ENCODE measurements around the gene CDKAL1. TPM values are rescaled to one million over a fixed set of nuclear protein-coding genes. Genes with fewer than 3 reads are reported as not detected.

The CDKAL1 gene
- total RNA-seq, 2 donors from 2014 or later = 23.5 to 26.4 TPM

DNA sequence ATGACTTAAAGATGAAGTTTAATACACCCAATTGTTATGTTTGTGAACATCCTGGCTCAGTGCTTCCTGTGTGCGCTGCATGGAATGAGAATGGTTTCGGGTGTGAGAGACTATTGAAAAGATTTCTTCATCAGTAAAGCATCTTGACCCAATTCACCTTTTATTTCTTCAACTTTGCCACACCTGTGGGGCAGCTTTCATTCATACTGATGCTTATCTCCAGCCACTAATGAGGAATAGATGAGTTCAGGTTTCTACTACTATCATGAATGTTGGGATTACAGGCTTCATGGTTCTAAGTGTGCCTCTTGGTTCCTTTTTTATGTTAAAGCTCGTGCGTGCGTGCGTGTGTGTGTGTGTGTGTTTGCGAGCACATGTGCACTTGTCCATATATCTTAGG, 685.6 kb downstream of the CDKAL1 start:
- H3K27ac Mint-ChIP-seq = no peak overlapping the region
- peaks cover 19% of the 10 kb centered on the region for H3K9me3 ChIP-seq (ENCODE audit: control insufficient read depth, low read length)
- WGBS, 2 experiments (ENCODE audit: insufficient coverage in 1 of 2, insufficient read length in 1 of 2) = 90 to 98% methylated on average over 2 to 7 of the region's 7 CpGs

DNA sequence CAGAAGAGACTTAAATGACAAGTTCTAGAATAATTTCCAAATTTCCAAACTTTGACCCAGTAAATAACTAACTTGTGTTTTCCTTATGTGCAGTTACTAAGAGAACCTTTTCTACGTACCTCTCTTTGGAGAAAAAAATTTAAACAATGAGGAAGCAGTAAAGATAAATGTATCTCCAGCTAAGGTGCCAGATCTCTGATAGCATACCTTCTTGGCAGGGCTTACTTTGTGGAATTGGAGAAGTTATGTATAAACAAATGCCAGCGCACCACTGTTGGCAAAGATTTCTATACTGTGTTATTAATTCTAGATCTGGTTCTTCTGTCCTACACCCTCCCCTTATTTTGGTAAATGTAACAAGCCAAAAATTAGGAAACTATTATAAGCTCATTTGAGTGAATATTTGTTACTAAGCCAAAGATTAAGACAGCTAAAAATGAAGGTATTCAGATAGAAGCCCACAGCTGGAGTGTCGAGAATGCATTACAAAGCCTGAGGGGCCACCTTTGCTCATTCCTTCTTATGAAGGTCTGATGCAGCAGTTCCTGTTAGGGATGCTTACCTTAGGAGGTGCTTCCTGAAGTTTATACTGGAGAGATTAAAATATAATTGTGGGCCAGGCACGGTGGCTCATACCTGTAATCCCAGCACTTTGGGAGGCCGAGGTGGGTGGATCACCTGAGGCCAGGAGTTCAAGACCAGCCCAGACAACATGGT, 686.2 kb downstream of the CDKAL1 start:
- TF ChIP-seq CTCF (conservative IDR thresholded peaks at IDR 0.05) = no peak
- peaks cover 9% of the 10 kb centered on the region for H3K4me1 ChIP-seq (ENCODE audit: control insufficient read depth, insufficient read depth, low read length)
- H3K27ac Mint-ChIP-seq = no peak overlapping the region

More for the DNA sequence above, 685.6 kb downstream of the CDKAL1 start:
- TF ChIP-seq CTCF (conservative IDR thresholded peaks at IDR 0.05) = no peak
- H3K27ac ChIP-seq (ENCODE audit: low read depth, low read length) = no peak overlapping the region
- no peaks in the 10 kb centered on the region for H3K27me3 ChIP-seq (ENCODE audit: control insufficient read depth, insufficient read depth, low read length, poor library complexity, severe bottlenecking)
- Mint-ChIP-seq H3K27me3 (ENCODE audit: insufficient read depth) (no peaks in the 10 kb centered on the region), H3K4me1 (peaks cover 24% of the 10 kb centered on the region), H3K4me3 (no peak overlapping the region), H3K36me3 (ENCODE audit: low read depth) (peaks cover 10% of the 10 kb centered on the region), H3K9me3 (peaks cover 7% of the 10 kb centered on the region)
- H3K4me3 ChIP-seq (ENCODE audit: low read length) = no peak overlapping the region
- H3K4me1 ChIP-seq (ENCODE audit: control insufficient read depth, insufficient read depth, low read length) = peaks cover 9% of the 10 kb centered on the region
- H3K9ac ChIP-seq (ENCODE audit: extremely low read depth, low read length, poor library complexity, severe bottlenecking) = no peak overlapping the region
- H3K36me3 ChIP-seq (ENCODE audit: control insufficient read depth, insufficient read depth, low read length) = no peaks in the 10 kb centered on the region
- no peak for DNase-seq

GRCh38 chr6:21222656-21223055, 688.4 kb downstream of the CDKAL1 start:
- Mint-ChIP-seq H3K27ac (no peak overlapping the region), H3K36me3 (ENCODE audit: low read depth) (peaks cover 16% of the 10 kb centered on the region), H3K9me3 (peaks cover 7% of the 10 kb centered on the region), H3K4me3 (no peak overlapping the region), H3K27me3 (ENCODE audit: insufficient read depth) (no peaks in the 10 kb centered on the region), H3K4me1 (peaks cover 24% of the 10 kb centered on the region)
- peak; percentile 48 for TF ChIP-seq CTCF (conservative IDR thresholded peaks at IDR 0.05)
- WGBS, 2 experiments (ENCODE audit: insufficient coverage in 1 of 2, insufficient read length in 1 of 2) = 87 to 93% methylated on average over 6 to 7 of the region's 7 CpGs
- H3K9ac ChIP-seq (ENCODE audit: extremely low read depth, low read length, poor library complexity, severe bottlenecking) = no peak overlapping the region
- peaks cover 29% of the 10 kb centered on the region for H3K9me3 ChIP-seq (ENCODE audit: control insufficient read depth, low read length)
- H3K4me3 ChIP-seq (ENCODE audit: low read length) = no peak overlapping the region
- no peak for DNase-seq
- H3K27ac ChIP-seq (ENCODE audit: low read depth, low read length) = no peak overlapping the region
- no peaks in the 10 kb centered on the region for H3K27me3 ChIP-seq (ENCODE audit: control insufficient read depth, insufficient read depth, low read length, poor library complexity, severe bottlenecking)
- peaks cover 9% of the 10 kb centered on the region for H3K4me1 ChIP-seq (ENCODE audit: control insufficient read depth, insufficient read depth, low read length)
- no peaks in the 10 kb centered on the region for H3K36me3 ChIP-seq (ENCODE audit: control insufficient read depth, insufficient read depth, low read length)

More for the DNA sequence above, 686.2 kb downstream of the CDKAL1 start:
- Histone ChIP-seq H3K4me3 (ENCODE audit: low read length) (no peak overlapping the region), H3K9ac (ENCODE audit: extremely low read depth, low read length, poor library complexity, severe bottlenecking) (no peak overlapping the region), H3K27ac (ENCODE audit: low read depth, low read length) (no peak overlapping the region), H3K27me3 (ENCODE audit: control insufficient read depth, insufficient read depth, low read length, poor library complexity, severe bottlenecking) (no peaks in the 10 kb centered on the region), H3K9me3 (ENCODE audit: control insufficient read depth, low read length) (peaks cover 24% of the 10 kb centered on the region), H3K36me3 (ENCODE audit: control insufficient read depth, insufficient read depth, low read length) (no peaks in the 10 kb centered on the region)
- no peaks in the 10 kb centered on the region for H3K27me3 Mint-ChIP-seq (ENCODE audit: insufficient read depth)
- H3K36me3 Mint-ChIP-seq (ENCODE audit: low read depth) = peaks cover 12% of the 10 kb centered on the region
- H3K4me3 Mint-ChIP-seq = no peak overlapping the region
- no peak for DNase-seq
- H3K9me3 Mint-ChIP-seq = peaks cover 7% of the 10 kb centered on the region
- WGBS, 2 experiments (ENCODE audit: insufficient coverage in 1 of 2, insufficient read length in 1 of 2) = 85 to 86% methylated on average over 5 of the region's 5 CpGs
- H3K4me1 Mint-ChIP-seq = peaks cover 24% of the 10 kb centered on the region

Data from endodermal cell (in vitro differentiated cells).